ENCODE data around the gene CRB2. TPM values are rescaled to one million over a fixed set of nuclear protein-coding genes. Genes with fewer than 3 reads are reported as not detected.

Gene CRB2
- total and polyA plus RNA-seq, 2 donors (not counting 1 experiment from before 2014, with no cell fraction given): not detected

DNA sequence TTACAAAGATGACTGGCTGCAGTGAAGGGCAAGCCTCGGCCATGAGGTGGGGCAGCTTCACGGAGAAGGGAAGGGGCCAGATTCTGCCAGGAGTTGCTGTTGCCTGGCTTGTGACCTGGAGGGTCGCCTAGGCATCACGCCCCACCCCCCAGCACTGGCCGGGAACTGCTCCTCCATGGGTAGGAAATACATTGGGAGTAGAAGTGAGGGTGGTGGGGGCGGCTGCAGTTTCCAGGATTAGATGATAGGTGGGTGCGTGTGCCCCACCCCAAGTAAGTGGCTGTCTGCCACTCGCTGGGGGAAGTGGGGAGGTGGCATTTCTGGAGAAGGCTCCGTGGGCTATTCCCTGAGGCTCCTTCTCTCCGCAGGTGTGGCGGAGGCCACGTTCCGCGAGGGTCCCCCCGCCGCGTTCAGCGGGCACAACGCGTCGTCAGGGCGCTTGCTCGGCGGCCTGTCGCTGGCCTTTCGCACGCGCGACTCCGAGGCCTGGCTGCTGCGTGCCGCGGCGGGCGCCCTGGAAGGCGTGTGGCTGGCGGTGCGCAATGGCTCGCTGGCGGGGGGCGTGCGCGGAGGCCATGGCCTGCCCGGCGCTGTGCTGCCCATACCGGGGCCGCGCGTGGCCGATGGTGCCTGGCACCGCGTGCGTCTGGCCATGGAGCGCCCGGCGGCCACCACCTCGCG is 16.9 kb downstream of the CRB2 start:
- H3K4me2 ChIP-seq (ENCODE audit: extremely low read depth, insufficient read depth, low read length): no peak overlapping the region
- no peaks in the 10 kb centered on the region for H3K4me1 ChIP-seq (ENCODE audit: control insufficient read depth, extremely low read depth, insufficient read depth, low read length)
- H3K27me3 ChIP-seq (ENCODE audit: control insufficient read depth, insufficient read depth, low read length): peaks cover 37% of the 10 kb centered on the region
- no peak overlapping the region for H3K9ac ChIP-seq (ENCODE audit: insufficient read depth, low read length)
- TF ChIP-seq, protein P1, sequence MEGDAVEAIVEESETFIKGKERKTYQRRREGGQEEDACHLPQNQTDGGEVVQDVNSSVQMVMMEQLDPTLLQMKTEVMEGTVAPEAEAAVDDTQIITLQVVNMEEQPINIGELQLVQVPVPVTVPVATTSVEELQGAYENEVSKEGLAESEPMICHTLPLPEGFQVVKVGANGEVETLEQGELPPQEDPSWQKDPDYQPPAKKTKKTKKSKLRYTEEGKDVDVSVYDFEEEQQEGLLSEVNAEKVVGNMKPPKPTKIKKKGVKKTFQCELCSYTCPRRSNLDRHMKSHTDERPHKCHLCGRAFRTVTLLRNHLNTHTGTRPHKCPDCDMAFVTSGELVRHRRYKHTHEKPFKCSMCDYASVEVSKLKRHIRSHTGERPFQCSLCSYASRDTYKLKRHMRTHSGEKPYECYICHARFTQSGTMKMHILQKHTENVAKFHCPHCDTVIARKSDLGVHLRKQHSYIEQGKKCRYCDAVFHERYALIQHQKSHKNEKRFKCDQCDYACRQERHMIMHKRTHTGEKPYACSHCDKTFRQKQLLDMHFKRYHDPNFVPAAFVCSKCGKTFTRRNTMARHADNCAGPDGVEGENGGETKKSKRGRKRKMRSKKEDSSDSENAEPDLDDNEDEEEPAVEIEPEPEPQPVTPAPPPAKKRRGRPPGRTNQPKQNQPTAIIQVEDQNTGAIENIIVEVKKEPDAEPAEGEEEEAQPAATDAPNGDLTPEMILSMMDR (conservative IDR thresholded peaks at IDR 0.05 in 1 of 2, IDR thresholded peaks at IDR 0.05 in 1 of 2; ENCODE audit: low read depth in 1 of 2, low read length in 2 of 2): no peak
- no peak for TF ChIP-seq EZH2 (IDR thresholded peaks at IDR 0.05; ENCODE audit: low read length, missing control alignments)
- no peaks in the 10 kb centered on the region for H3K36me3 ChIP-seq (ENCODE audit: control insufficient read depth, insufficient read depth, low read length)
- H3K9me3 ChIP-seq (ENCODE audit: control insufficient read depth, insufficient read depth, low read depth, low read length): no peaks in the 10 kb centered on the region
- no peaks in the 10 kb centered on the region for H3K79me2 ChIP-seq (ENCODE audit: control insufficient read depth, insufficient read depth, low read length)
- DNase-seq (ENCODE audit: low read depth in 2 of 2): no peak
- H2AFZ ChIP-seq (ENCODE audit: low read length): no peak overlapping the region
- H4K20me1 ChIP-seq (ENCODE audit: control insufficient read depth, extremely low read depth, insufficient read depth, low read length): no peaks in the 10 kb centered on the region
- H3K4me3 ChIP-seq (replicated peaks in 1 of 4; ENCODE audit: control extremely low read depth in 1 of 4, insufficient read depth in 1 of 4, low read depth in 3 of 4, low read length in 4 of 4): no peak overlapping the region
- no peak overlapping the region for H3K27ac ChIP-seq (ENCODE audit: insufficient read depth, low read length)

DNA sequence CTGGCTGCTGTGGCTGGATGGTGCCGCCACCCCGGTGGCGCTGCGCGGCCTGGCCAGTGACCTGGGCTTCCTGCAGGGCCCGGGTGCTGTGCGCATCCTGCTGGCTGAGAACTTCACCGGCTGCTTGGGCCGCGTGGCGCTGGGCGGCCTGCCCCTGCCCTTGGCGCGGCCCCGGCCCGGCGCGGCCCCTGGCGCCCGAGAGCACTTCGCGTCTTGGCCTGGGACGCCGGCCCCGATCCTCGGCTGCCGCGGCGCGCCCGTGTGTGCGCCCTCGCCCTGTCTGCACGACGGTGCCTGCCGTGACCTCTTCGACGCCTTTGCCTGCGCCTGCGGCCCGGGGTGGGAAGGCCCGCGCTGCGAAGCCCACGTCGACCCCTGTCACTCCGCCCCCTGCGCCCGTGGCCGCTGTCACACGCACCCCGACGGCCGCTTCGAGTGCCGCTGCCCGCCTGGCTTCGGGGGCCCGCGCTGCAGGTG is 17.5 kb downstream of the CRB2 start:
- no peak for DNase-seq (ENCODE audit: low read depth in 2 of 2)
- peaks cover 37% of the 10 kb centered on the region for H3K27me3 ChIP-seq (ENCODE audit: control insufficient read depth, insufficient read depth, low read length)
- H3K4me1 ChIP-seq (ENCODE audit: control insufficient read depth, extremely low read depth, insufficient read depth, low read length): no peaks in the 10 kb centered on the region
- H3K79me2 ChIP-seq (ENCODE audit: control insufficient read depth, insufficient read depth, low read length): no peaks in the 10 kb centered on the region
- no peak overlapping the region for H3K4me2 ChIP-seq (ENCODE audit: extremely low read depth, insufficient read depth, low read length)
- H3K36me3 ChIP-seq (ENCODE audit: control insufficient read depth, insufficient read depth, low read length): no peaks in the 10 kb centered on the region
- H3K9ac ChIP-seq (ENCODE audit: insufficient read depth, low read length): no peak overlapping the region
- TF ChIP-seq, protein P1 (conservative IDR thresholded peaks at IDR 0.05 in 1 of 2, IDR thresholded peaks at IDR 0.05 in 1 of 2; ENCODE audit: low read depth in 1 of 2, low read length in 2 of 2): no peak
- TF ChIP-seq EZH2 (IDR thresholded peaks at IDR 0.05; ENCODE audit: low read length, missing control alignments): peak; percentile 62
- no peak overlapping the region for H3K4me3 ChIP-seq (replicated peaks in 1 of 4; ENCODE audit: control extremely low read depth in 1 of 4, insufficient read depth in 1 of 4, low read depth in 3 of 4, low read length in 4 of 4)
- H3K9me3 ChIP-seq (ENCODE audit: control insufficient read depth, insufficient read depth, low read depth, low read length): no peaks in the 10 kb centered on the region
- no peak overlapping the region for H2AFZ ChIP-seq (ENCODE audit: low read length)
- no peaks in the 10 kb centered on the region for H4K20me1 ChIP-seq (ENCODE audit: control insufficient read depth, extremely low read depth, insufficient read depth, low read length)
- H3K27ac ChIP-seq (ENCODE audit: insufficient read depth, low read length): no peak overlapping the region

DNA sequence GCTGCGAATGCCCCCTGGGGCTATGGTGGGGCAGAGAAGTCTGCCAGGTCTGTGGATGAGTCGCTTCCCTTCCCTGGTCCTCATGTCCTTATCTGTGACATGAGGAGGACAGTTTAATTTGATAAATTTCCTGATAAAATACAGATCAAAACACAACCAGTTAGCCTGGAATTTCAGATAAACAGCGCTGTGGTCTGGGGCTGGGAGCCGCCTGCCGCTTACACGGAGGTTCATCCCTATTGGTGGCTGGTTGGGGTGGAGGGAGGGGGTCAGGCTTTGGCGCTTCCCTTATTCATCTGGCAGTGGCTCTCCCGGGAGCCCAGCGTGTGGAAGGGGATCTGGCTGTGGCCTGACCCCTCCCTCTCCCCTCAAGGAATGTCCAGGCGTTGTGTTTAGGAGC is 17.9 kb downstream of the CRB2 start:
- no peaks in the 10 kb centered on the region for H3K4me1 ChIP-seq (ENCODE audit: control insufficient read depth, extremely low read depth, insufficient read depth, low read length)
- peaks cover 37% of the 10 kb centered on the region for H3K27me3 ChIP-seq (ENCODE audit: control insufficient read depth, insufficient read depth, low read length)
- H3K27ac ChIP-seq (ENCODE audit: insufficient read depth, low read length): no peak overlapping the region
- DNase-seq (ENCODE audit: low read depth in 2 of 2): peak in 1 of 2 donors; percentile 28
- no peak overlapping the region for H2AFZ ChIP-seq (ENCODE audit: low read length)
- H3K4me2 ChIP-seq (ENCODE audit: extremely low read depth, insufficient read depth, low read length): no peak overlapping the region
- no peaks in the 10 kb centered on the region for H3K36me3 ChIP-seq (ENCODE audit: control insufficient read depth, insufficient read depth, low read length)
- no peak overlapping the region for H3K4me3 ChIP-seq (replicated peaks in 1 of 4; ENCODE audit: control extremely low read depth in 1 of 4, insufficient read depth in 1 of 4, low read depth in 3 of 4, low read length in 4 of 4)
- no peaks in the 10 kb centered on the region for H3K79me2 ChIP-seq (ENCODE audit: control insufficient read depth, insufficient read depth, low read length)
- peak; percentile 30 for TF ChIP-seq EZH2 (IDR thresholded peaks at IDR 0.05; ENCODE audit: low read length, missing control alignments)
- TF ChIP-seq, protein P1 (conservative IDR thresholded peaks at IDR 0.05 in 1 of 2, IDR thresholded peaks at IDR 0.05 in 1 of 2; ENCODE audit: low read depth in 1 of 2, low read length in 2 of 2): no peak
- H3K9ac ChIP-seq (ENCODE audit: insufficient read depth, low read length): no peak overlapping the region
- H3K9me3 ChIP-seq (ENCODE audit: control insufficient read depth, insufficient read depth, low read depth, low read length): no peaks in the 10 kb centered on the region
- no peaks in the 10 kb centered on the region for H4K20me1 ChIP-seq (ENCODE audit: control insufficient read depth, extremely low read depth, insufficient read depth, low read length)

Measured in fibroblast of lung (primary cell).